ENCODE data around the gene GRID1.

- no peak for TF ChIP-seq EP300 (IDR thresholded peaks at IDR 0.05; ENCODE audit: low read depth)
- TF ChIP-seq CTCF (IDR thresholded peaks at IDR 0.05): no peak
- TF ChIP-seq POLR2AphosphoS5 (IDR thresholded peaks at IDR 0.05): no peak
- TF ChIP-seq POLR2A (IDR thresholded peaks at IDR 0.05): no peak
These were observed 18.0 kb downstream of the GRID1 start for GRCh38 chr10:86348321-86349210.
